ENCODE measurements around the gene HOXA6.

Gene HOXA6

GRCh38 chr7:27187475-27188385 lies 40.2 kb upstream of the HOXA6 start:
- Histone ChIP-seq H3K9ac (no peak overlapping the region), H3K4me1 (ENCODE audit: low read depth, poor library complexity, severe bottlenecking) (peaks cover 8% of the 10 kb centered on the region), H3K27me3 (ENCODE audit: insufficient read depth, low read depth) (peaks cover 12% of the 10 kb centered on the region; the same call in 1 of the 2 replicates), H3K36me3 (ENCODE audit: insufficient read depth) (no peaks in the 10 kb centered on the region), H3K27ac (no peak overlapping the region), H3K79me2 (ENCODE audit: insufficient read depth, low read depth) (no peaks in the 10 kb centered on the region), H3K4me3 (IDR thresholded peaks at IDR 0.05; ENCODE audit: insufficient read depth, low read depth, low read length) (no peak overlapping the region), H3K4me2 (peak overlapping the region; percentile 32; the same call in 1 of the 2 replicates), H2AFZ (ENCODE audit: low read depth) (peak overlapping the region; percentile 31; the same call in 1 of the 2 replicates), H4K20me1 (ENCODE audit: insufficient read depth) (no peaks in the 10 kb centered on the region)
- no peak for TF ChIP-seq CTCF (conservative IDR thresholded peaks at IDR 0.05; ENCODE audit: low read depth, low read length)

- no peak overlapping the region for H3K27ac ChIP-seq
- no peak overlapping the region for H3K4me2 ChIP-seq
- no peak overlapping the region for H3K4me3 ChIP-seq (IDR thresholded peaks at IDR 0.05; ENCODE audit: insufficient read depth, low read depth, low read length)
- no peak overlapping the region for H2AFZ ChIP-seq (ENCODE audit: low read depth)
- no peaks in the 10 kb centered on the region for H3K36me3 ChIP-seq (ENCODE audit: insufficient read depth)
- H3K9ac ChIP-seq: no peak overlapping the region
- no peak for TF ChIP-seq CTCF (conservative IDR thresholded peaks at IDR 0.05; ENCODE audit: low read depth, low read length)
- no peaks in the 10 kb centered on the region for H4K20me1 ChIP-seq (ENCODE audit: insufficient read depth)
- H3K27me3 ChIP-seq (ENCODE audit: insufficient read depth, low read depth): peaks cover 12% of the 10 kb centered on the region; the same call in 1 of the 2 replicates
- no peaks in the 10 kb centered on the region for H3K79me2 ChIP-seq (ENCODE audit: insufficient read depth, low read depth)
- H3K4me1 ChIP-seq (ENCODE audit: low read depth, poor library complexity, severe bottlenecking): peaks cover 8% of the 10 kb centered on the region
These were observed 39.3 kb upstream of the HOXA6 start for GRCh38 chr7:27186668-27187474.

- no peak for TF ChIP-seq CTCF (conservative IDR thresholded peaks at IDR 0.05; ENCODE audit: low read depth, low read length)
- H3K4me2 ChIP-seq: no peak overlapping the region
- H3K4me3 ChIP-seq (IDR thresholded peaks at IDR 0.05; ENCODE audit: insufficient read depth, low read depth, low read length): no peak overlapping the region
- peaks cover 8% of the 10 kb centered on the region for H3K4me1 ChIP-seq (ENCODE audit: low read depth, poor library complexity, severe bottlenecking)
- no peaks in the 10 kb centered on the region for H3K79me2 ChIP-seq (ENCODE audit: insufficient read depth, low read depth)
- peaks cover 12% of the 10 kb centered on the region; the same call in 1 of the 2 replicates for H3K27me3 ChIP-seq (ENCODE audit: insufficient read depth, low read depth)
- no peaks in the 10 kb centered on the region for H3K36me3 ChIP-seq (ENCODE audit: insufficient read depth)
- H2AFZ ChIP-seq (ENCODE audit: low read depth): no peak overlapping the region
- H4K20me1 ChIP-seq (ENCODE audit: insufficient read depth): no peaks in the 10 kb centered on the region
- no peak overlapping the region for H3K27ac ChIP-seq
- no peak overlapping the region for H3K9ac ChIP-seq
These were observed 38.5 kb upstream of the HOXA6 start for GRCh38 chr7:27185854-27186667.
